Lower lobe of right lung (tissue), 2 donors: Measurements from ENCODE around the gene PDE2A. TPM values are rescaled to one million over a fixed set of nuclear protein-coding genes. Genes with fewer than 3 reads are reported as not detected.

Experiments used
- ATAC-seq, 2 donors: fragments of 200-7000 bp; cut with Tn5 transposase; one replicate each; pipeline ENCODE4 v1.9.1; 2020 to 2022; ENCODE audit warnings: mild to moderate bottlenecking in 2 of 2, moderate library complexity in 2 of 2
- DNase-seq: peaks from one replicate; pipeline ENCODE4 v3.0.0-alpha.2; 2020
- H3K27ac ChIP-seq: fragments of 200-600 bp; one replicate; pipeline ENCODE4 v1.8.0; 2022
- H3K27me3 ChIP-seq: fragments of 200-600 bp; one replicate; pipeline ENCODE4 v1.8.0; 2022; ENCODE audit warnings: low read depth
- H3K36me3 ChIP-seq: fragments of 200-600 bp; one replicate; pipeline ENCODE4 v1.8.0; 2022; ENCODE audit warnings: mild to moderate bottlenecking
- H3K4me1 ChIP-seq: fragments of 200-600 bp; one replicate; pipeline ENCODE4 v1.8.0; 2022
- H3K4me3 ChIP-seq: fragments of 200-600 bp; one replicate; pipeline ENCODE4 v1.8.0; 2022; ENCODE audit warnings: mild to moderate bottlenecking
- H3K9me3 ChIP-seq: fragments of 200-600 bp; one replicate; pipeline ENCODE4 v1.8.0; 2022
- intact Hi-C: fragments of 100-400 bp; cut with DNase I; formaldehyde crosslinking; loops from one replicate; pipeline ENCODE4 v1.11.0; 2022
- total RNA-seq: library from RNA; stranded (reverse); fragmentation: NEBNext Ultra II Directional; extraction: Animal tissue kit (Norgen Biotek cat#: 25700); gene quantifications from one replicate; pipeline ENCODE4 v1.2.1, GENCODE V29; 2021
- TF ChIP-seq, protein P1 (sequence below): fragments of 200-600 bp; IDR thresholded peaks from one replicate; pipeline ENCODE4 v1.8.0; 2022; ENCODE audit warnings: antibody characterized with exemption, mild to moderate bottlenecking
- donor health status: DM: no; HTN: yes; CAD: no; lungs with severe emphysema.

Gene PDE2A
- total RNA-seq, 1 donor from 2014 or later = 19.5 TPM

DNA sequence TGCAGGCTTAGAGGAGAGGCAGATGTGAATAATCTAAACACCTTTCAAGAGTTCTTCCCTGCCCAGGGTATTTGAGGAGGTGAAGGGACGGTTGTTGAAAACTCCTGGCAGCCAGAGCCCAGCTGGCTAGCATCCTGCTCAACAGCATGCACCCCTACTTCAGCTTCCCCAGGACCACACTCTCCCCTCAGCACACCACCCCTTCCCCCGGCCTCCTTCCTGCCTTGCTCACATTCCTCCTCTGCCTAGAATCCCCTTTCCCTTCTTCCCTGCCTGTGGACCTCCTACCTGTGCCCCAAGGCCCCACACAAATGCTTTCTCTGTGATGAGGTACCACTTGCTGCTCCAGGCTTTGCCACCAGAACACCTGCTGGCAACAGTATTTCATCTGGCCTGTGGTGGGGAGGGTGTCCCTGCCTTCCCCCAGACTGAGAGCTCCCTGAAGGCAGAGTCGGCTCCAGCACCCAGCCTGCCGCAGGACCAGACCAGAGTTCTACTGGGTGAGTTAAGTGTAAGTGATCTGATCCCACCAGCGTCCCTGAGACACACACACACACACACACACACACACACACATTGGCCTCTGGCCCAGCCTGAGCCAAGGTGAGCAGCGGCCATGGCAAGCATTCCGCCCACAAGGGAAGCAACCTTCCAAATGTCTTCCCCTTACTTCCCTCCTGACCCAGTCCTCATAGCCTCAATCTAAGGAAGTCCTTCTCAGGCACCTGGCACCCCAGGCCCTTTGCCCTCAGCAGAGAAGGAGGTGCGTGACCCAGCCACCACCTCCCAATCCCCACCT, 79.5 kb downstream of the PDE2A start:
- Histone ChIP-seq H3K4me3 (no peak overlapping the region), H3K27me3 (peaks cover 32% of the 10 kb centered on the region), H3K9me3 (no peaks in the 10 kb centered on the region), H3K4me1 (peaks cover 9% of the 10 kb centered on the region), H3K27ac (no peak overlapping the region), H3K36me3 (no peaks in the 10 kb centered on the region)
- DNase-seq = no peak
- intact Hi-C loops = no loop called here
- TF ChIP-seq, protein P1, sequence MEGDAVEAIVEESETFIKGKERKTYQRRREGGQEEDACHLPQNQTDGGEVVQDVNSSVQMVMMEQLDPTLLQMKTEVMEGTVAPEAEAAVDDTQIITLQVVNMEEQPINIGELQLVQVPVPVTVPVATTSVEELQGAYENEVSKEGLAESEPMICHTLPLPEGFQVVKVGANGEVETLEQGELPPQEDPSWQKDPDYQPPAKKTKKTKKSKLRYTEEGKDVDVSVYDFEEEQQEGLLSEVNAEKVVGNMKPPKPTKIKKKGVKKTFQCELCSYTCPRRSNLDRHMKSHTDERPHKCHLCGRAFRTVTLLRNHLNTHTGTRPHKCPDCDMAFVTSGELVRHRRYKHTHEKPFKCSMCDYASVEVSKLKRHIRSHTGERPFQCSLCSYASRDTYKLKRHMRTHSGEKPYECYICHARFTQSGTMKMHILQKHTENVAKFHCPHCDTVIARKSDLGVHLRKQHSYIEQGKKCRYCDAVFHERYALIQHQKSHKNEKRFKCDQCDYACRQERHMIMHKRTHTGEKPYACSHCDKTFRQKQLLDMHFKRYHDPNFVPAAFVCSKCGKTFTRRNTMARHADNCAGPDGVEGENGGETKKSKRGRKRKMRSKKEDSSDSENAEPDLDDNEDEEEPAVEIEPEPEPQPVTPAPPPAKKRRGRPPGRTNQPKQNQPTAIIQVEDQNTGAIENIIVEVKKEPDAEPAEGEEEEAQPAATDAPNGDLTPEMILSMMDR = no peak
- ATAC-seq = no peak

GRCh38 chr11:72592698-72593495, 81.3 kb downstream of the PDE2A start:
- no peak overlapping the region for H3K27ac ChIP-seq
- no peaks in the 10 kb centered on the region for H3K36me3 ChIP-seq
- TF ChIP-seq, protein P1 = no peak
- intact Hi-C loops = no loop called here
- ATAC-seq (no peak), DNase-seq (no peak)
- no peak overlapping the region for H3K4me3 ChIP-seq
- H3K9me3 ChIP-seq = no peaks in the 10 kb centered on the region
- H3K27me3 ChIP-seq = peaks cover 45% of the 10 kb centered on the region
- peaks cover 11% of the 10 kb centered on the region for H3K4me1 ChIP-seq

- TF ChIP-seq, protein P1 = no peak
- H3K36me3 ChIP-seq = no peaks in the 10 kb centered on the region
- H3K27ac ChIP-seq = no peak overlapping the region
- peaks cover 45% of the 10 kb centered on the region for H3K27me3 ChIP-seq
- no peaks in the 10 kb centered on the region for H3K9me3 ChIP-seq
- DNase-seq = no peak
- H3K4me3 ChIP-seq = no peak overlapping the region
- ATAC-seq = no peak
- H3K4me1 ChIP-seq = peaks cover 11% of the 10 kb centered on the region
- intact Hi-C loops = no loop called here
These were observed 82.3 kb downstream of the PDE2A start for GRCh38 chr11:72591785-72592502.

DNA sequence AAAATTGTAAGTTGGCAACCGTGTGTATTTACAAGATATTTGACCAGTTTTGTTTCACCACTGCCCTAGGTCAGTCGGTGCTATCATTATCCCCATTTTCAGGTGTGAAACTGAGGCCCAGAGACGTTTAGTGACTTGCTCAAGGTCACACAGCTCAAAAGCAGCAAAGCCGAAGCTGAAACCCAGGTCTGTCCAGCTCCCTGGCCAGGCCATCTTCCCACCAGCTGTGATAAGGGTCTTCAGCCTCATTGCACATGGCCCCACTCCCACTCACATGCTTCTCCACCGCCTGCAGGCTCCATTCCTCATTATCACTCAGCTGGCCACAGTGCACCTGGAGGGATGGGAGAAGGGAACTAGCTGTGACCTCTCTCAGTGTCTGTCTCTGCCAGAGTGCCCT, 83.2 kb downstream of the PDE2A start:
- H3K27me3 ChIP-seq = peaks cover 44% of the 10 kb centered on the region
- H3K4me3 ChIP-seq = no peak overlapping the region
- H3K4me1 ChIP-seq = peaks cover 11% of the 10 kb centered on the region
- TF ChIP-seq, protein P1 = no peak
- intact Hi-C loops = no loop called here
- no peak for DNase-seq
- no peaks in the 10 kb centered on the region for H3K36me3 ChIP-seq
- H3K9me3 ChIP-seq = no peaks in the 10 kb centered on the region
- H3K27ac ChIP-seq = no peak overlapping the region
- ATAC-seq = no peak
